ENCODE measurements around the gene FBXO9.

Gene FBXO9

DNA sequence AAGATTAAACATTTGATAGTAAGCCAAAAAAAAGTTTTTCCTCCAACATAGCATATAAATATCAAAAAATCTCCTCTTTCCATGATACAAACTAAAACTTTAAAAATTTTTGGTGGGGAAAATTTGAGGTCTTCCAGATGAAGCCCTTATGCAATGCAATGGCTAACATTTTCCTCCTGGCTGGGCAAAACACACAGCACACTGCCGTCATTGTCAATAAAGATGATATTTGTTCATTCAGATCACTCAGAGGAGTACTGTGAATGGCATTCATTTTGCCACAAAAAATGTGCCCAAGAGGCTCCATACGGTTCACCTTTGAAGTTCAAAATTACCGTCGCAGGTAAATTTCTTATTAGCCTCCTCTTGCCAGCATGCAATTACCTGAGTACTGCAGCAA is 33.9 kb upstream of the FBXO9 start:
- Histone ChIP-seq H3K36me3 (ENCODE audit: insufficient read depth, low read length) (peaks cover 5% of the 10 kb centered on the region; the same call in 1 of the 2 replicates), H3K4me1 (ENCODE audit: control insufficient read depth, insufficient read depth, low read length, unreplicated experiment) (peaks cover 19% of the 10 kb centered on the region), H3K27me3 (ENCODE audit: insufficient read depth, low read length) (no peaks in the 10 kb centered on the region), H2AFZ (ENCODE audit: low read length, unreplicated experiment) (no peak overlapping the region), H3K27ac (ENCODE audit: low read depth, low read length) (no peak overlapping the region), H3K79me2 (ENCODE audit: control insufficient read depth, insufficient read depth, low read length, unreplicated experiment) (no peaks in the 10 kb centered on the region), H3K4me3 (ENCODE audit: low read depth, low read length) (no peak overlapping the region)

DNA sequence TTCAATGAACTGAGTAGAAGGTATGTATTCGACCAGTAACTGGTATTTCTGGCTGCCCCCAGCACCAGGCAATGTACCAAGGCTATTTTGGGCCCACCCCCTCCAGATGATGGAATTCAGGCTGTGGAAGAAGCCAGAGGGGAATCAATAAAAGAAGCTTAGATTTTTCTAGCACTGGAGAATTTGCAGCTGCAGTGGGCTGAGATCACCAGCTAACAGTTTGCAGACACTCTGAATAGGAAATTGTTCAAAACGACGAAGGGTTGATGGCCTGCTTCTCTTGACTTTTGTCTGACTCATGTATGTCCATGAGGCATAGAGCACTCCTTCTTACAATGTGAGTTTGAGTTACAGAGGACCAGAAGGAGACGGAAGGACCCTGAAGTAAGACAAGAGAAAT is 32.4 kb upstream of the FBXO9 start:
- Histone ChIP-seq H3K4me3 (ENCODE audit: low read depth, low read length) (no peak overlapping the region), H3K27ac (ENCODE audit: low read depth, low read length) (no peak overlapping the region), H3K79me2 (ENCODE audit: control insufficient read depth, insufficient read depth, low read length, unreplicated experiment) (no peaks in the 10 kb centered on the region), H3K27me3 (ENCODE audit: insufficient read depth, low read length) (no peaks in the 10 kb centered on the region), H3K36me3 (ENCODE audit: insufficient read depth, low read length) (peaks cover 5% of the 10 kb centered on the region; the same call in 1 of the 2 replicates), H2AFZ (ENCODE audit: low read length, unreplicated experiment) (no peak overlapping the region), H3K4me1 (ENCODE audit: control insufficient read depth, insufficient read depth, low read length, unreplicated experiment) (peaks cover 19% of the 10 kb centered on the region)

DNA sequence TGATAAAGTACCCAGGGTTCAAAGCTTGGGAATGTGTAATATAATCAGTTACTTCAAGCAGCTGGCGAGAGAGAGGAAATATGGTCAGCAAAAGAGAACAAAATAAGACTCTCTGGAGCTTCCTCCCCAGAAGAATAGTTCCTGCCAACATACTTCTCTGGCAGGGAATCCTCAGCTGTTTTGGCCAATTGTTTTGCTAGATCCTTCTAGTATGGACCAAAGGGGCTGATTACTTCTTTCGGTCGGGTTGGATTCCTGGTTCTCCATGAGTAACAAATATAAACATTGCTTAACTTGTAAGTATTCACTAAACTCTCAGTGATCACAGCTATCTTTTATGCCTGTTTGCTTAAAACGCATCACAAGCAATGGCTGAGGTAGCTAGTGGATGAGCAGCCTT is 31.4 kb upstream of the FBXO9 start:
- H3K4me3 ChIP-seq (ENCODE audit: low read depth, low read length): no peak overlapping the region
- H3K36me3 ChIP-seq (ENCODE audit: insufficient read depth, low read length): peaks cover 5% of the 10 kb centered on the region; the same call in 1 of the 2 replicates
- 0 out of 2 replicates have a peak overlapping the region, but pooled peaks have one; percentile 0 for H3K27ac ChIP-seq (ENCODE audit: low read depth, low read length)
- no peaks in the 10 kb centered on the region for H3K79me2 ChIP-seq (ENCODE audit: control insufficient read depth, insufficient read depth, low read length, unreplicated experiment)
- no peaks in the 10 kb centered on the region for H3K27me3 ChIP-seq (ENCODE audit: insufficient read depth, low read length)
- peaks cover 19% of the 10 kb centered on the region for H3K4me1 ChIP-seq (ENCODE audit: control insufficient read depth, insufficient read depth, low read length, unreplicated experiment)
- H2AFZ ChIP-seq (ENCODE audit: low read length, unreplicated experiment): no peak overlapping the region

DNA sequence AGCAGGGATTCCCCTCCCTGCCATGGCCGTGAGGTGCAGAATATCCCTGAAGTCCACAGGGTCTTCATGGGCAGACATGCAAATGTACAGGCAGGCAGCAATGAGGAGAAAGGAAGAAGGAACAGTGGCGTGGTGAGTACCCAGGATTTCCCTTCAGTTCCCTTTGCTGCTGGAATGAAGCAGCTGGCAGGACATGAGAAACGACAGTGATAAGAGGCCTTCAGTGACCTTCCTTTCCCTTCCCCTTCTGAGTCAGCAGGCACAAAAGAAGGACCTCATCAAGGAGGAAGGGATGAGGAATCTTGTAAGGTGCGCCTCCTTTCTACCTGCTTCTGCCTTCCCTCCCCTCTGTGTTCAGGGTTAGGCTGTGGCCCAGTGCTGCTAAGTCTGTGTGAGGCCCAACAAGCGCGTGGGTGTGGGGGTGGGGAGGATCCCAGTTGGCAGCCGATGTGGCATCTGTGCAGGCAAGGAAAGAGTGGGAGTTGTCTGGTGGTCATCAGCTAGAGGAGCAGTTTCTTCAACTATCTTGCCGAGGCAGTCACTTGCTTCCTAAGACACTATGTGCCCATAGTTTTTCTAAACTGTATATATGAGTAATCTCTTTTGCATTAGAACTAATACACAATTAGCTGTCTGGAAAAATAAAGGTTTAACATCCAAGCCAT is 29.5 kb upstream of the FBXO9 start:
- peaks cover 15% of the 10 kb centered on the region for H3K36me3 ChIP-seq (ENCODE audit: insufficient read depth, low read length)

DNA sequence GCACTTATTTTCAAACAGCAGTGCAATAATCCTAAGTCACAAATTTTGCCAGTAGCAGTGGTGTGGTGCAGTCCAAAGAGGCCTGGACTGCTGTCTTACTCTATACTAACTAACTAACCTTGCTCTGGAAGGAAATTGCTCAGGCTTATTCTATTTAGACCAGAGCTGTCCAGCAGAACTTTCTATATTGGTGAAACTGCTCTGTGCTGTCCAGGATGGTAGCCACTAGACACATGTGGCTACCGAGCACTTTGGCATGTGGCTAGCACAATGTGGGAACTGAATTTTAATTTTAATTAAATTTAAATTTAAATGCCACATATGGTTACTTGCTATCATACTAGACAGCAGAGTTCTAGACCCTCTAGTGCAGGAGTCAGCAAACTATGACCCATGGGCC is 27.1 kb upstream of the FBXO9 start:
- Histone ChIP-seq H3K27me3 (ENCODE audit: insufficient read depth, low read length) (no peaks in the 10 kb centered on the region), H3K79me2 (ENCODE audit: control insufficient read depth, insufficient read depth, low read length, unreplicated experiment) (no peaks in the 10 kb centered on the region), H3K4me1 (ENCODE audit: control insufficient read depth, insufficient read depth, low read length, unreplicated experiment) (peaks cover 39% of the 10 kb centered on the region), H3K27ac (ENCODE audit: low read depth, low read length) (no peak overlapping the region), H3K4me3 (ENCODE audit: low read depth, low read length) (no peak overlapping the region), H3K36me3 (ENCODE audit: insufficient read depth, low read length) (peaks cover 20% of the 10 kb centered on the region), H2AFZ (ENCODE audit: low read length, unreplicated experiment) (no peak overlapping the region)

More for the DNA sequence above, 29.5 kb upstream of the FBXO9 start:
- Histone ChIP-seq H3K4me3 (ENCODE audit: low read depth, low read length) (no peak overlapping the region), H2AFZ (ENCODE audit: low read length, unreplicated experiment) (no peak overlapping the region), H3K79me2 (ENCODE audit: control insufficient read depth, insufficient read depth, low read length, unreplicated experiment) (no peaks in the 10 kb centered on the region), H3K27ac (ENCODE audit: low read depth, low read length) (no peak overlapping the region), H3K27me3 (ENCODE audit: insufficient read depth, low read length) (no peaks in the 10 kb centered on the region), H3K4me1 (ENCODE audit: control insufficient read depth, insufficient read depth, low read length, unreplicated experiment) (peaks cover 19% of the 10 kb centered on the region)

DNA sequence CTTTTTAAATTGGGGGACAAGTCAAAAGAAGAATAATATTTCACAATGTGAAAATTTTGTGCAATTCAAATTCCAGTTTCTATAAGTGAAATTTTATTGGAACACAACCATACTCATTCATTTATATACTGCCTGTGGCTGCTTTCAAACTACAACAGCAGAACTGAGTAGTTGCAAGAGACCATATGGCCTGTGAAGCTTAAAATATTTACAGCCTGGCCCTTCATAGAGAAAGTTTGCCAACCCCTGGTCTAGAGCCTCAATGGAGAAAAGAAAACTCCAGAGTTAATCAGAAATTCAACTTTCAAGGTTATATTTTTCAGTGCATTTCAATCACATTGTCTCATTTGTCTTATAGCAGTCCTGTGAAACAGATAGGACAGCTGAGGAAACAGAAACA is 26.6 kb upstream of the FBXO9 start:
- Histone ChIP-seq H3K4me3 (ENCODE audit: low read depth, low read length) (no peak overlapping the region), H3K79me2 (ENCODE audit: control insufficient read depth, insufficient read depth, low read length, unreplicated experiment) (no peaks in the 10 kb centered on the region), H3K36me3 (ENCODE audit: insufficient read depth, low read length) (peaks cover 20% of the 10 kb centered on the region), H3K4me1 (ENCODE audit: control insufficient read depth, insufficient read depth, low read length, unreplicated experiment) (peaks cover 39% of the 10 kb centered on the region), H3K27me3 (ENCODE audit: insufficient read depth, low read length) (no peaks in the 10 kb centered on the region), H3K27ac (ENCODE audit: low read depth, low read length) (no peak overlapping the region), H2AFZ (ENCODE audit: low read length, unreplicated experiment) (no peak overlapping the region)

DNA sequence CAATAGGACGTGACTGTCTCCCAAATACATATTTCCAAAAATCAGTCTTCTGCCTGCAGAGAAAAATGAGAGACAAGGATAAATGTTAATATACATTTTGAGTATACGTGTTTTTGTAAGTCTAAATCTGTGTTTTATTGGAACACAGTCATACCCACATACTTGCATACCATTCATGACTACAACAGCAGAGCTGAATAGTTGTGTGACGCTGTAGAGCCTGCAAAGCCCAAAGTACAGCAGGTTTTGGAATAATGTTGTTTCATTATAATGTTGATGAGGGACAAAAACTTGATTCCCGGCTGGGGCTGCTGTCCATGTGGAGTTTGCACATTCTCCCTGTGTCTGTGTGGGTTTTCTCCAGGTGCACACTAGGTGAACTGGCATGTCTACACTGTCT is 23.8 kb upstream of the FBXO9 start:
- H3K4me1 ChIP-seq (ENCODE audit: control insufficient read depth, insufficient read depth, low read length, unreplicated experiment): peaks cover 39% of the 10 kb centered on the region
- H2AFZ ChIP-seq (ENCODE audit: low read length, unreplicated experiment): no peak overlapping the region
- H3K79me2 ChIP-seq (ENCODE audit: control insufficient read depth, insufficient read depth, low read length, unreplicated experiment): no peaks in the 10 kb centered on the region
- peak overlapping the region; percentile 88 for H3K27ac ChIP-seq (ENCODE audit: low read depth, low read length)
- H3K4me3 ChIP-seq (ENCODE audit: low read depth, low read length): 0 out of 2 replicates have a peak overlapping the region, but pooled peaks have one; percentile 23
- H3K27me3 ChIP-seq (ENCODE audit: insufficient read depth, low read length): no peaks in the 10 kb centered on the region
- H3K36me3 ChIP-seq (ENCODE audit: insufficient read depth, low read length): peaks cover 15% of the 10 kb centered on the region

DNA sequence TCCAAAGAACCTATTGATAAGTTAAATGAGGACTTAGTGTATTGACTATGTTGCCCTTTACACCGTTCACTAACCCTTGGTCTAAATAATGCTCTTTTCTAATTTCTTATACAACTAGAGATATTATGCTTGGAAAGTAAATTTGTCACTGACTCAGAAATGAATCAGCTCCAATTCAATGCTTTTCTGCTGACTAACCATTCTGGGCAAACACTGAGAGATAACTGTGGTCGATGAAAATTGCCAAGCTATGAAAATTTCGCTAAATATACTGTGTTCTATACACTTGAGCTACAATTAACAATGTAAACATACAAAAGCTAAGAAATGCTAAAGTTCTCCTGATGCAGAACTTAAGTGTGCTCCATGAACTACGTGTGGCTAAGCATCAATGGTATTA is 23.1 kb upstream of the FBXO9 start:
- no peak overlapping the region for H2AFZ ChIP-seq (ENCODE audit: low read length, unreplicated experiment)
- peaks cover 15% of the 10 kb centered on the region for H3K36me3 ChIP-seq (ENCODE audit: insufficient read depth, low read length)
- H3K4me3 ChIP-seq (ENCODE audit: low read depth, low read length): peak overlapping the region; percentile 38
- H3K27me3 ChIP-seq (ENCODE audit: insufficient read depth, low read length): no peaks in the 10 kb centered on the region
- peaks cover 5% of the 10 kb centered on the region for H3K79me2 ChIP-seq (ENCODE audit: control insufficient read depth, insufficient read depth, low read length, unreplicated experiment)
- peak overlapping the region; percentile 88 for H3K27ac ChIP-seq (ENCODE audit: low read depth, low read length)
- H3K4me1 ChIP-seq (ENCODE audit: control insufficient read depth, insufficient read depth, low read length, unreplicated experiment): peaks cover 39% of the 10 kb centered on the region

DNA sequence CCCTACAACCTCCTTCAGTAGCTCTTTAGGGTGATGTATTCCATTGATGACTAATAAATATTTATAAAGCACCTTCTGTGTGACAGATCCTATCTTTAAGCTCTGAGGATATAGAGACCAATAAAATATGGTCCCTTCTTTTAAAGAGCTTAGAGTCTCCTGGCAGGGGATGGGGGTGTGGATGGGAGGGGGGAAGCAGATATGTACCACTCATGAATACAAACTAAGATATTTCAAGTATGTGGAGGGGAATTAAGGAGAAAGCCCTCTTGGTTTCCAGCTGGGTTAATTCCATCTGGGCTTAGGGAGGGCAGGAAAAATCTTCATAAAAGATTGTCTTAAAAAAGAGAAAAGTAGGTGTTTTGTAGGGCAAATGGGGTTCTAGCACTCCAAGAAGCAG is 21.6 kb upstream of the FBXO9 start:
- Histone ChIP-seq H3K27me3 (ENCODE audit: insufficient read depth, low read length) (no peaks in the 10 kb centered on the region), H3K27ac (ENCODE audit: low read depth, low read length) (peak overlapping the region; percentile 74), H3K79me2 (ENCODE audit: control insufficient read depth, insufficient read depth, low read length, unreplicated experiment) (peaks cover 7% of the 10 kb centered on the region), H3K36me3 (ENCODE audit: insufficient read depth, low read length) (peaks cover 15% of the 10 kb centered on the region), H3K4me3 (ENCODE audit: low read depth, low read length) (peak overlapping the region; percentile 48), H3K4me1 (ENCODE audit: control insufficient read depth, insufficient read depth, low read length, unreplicated experiment) (peaks cover 51% of the 10 kb centered on the region), H2AFZ (ENCODE audit: low read length, unreplicated experiment) (no peak overlapping the region)

DNA sequence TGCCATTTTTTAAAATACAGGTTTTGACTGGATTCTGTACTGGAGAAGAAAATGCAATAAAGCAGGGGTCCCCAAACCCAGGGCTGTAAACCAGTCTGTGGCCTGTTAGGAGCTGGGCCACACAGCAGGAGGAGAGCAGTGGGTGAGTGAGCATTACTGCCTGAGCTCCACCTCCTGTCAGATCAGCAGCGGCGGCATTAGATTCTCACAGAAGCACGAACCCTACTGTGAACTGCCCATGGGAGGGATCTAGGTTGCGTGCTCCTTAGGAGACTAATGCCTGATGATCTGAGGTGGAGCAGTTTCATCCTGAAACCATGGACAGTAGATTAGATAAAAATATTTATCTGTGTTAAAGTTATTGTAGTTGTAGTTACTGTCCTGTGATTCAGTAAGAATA is 21.1 kb upstream of the FBXO9 start:
- H3K79me2 ChIP-seq (ENCODE audit: control insufficient read depth, insufficient read depth, low read length, unreplicated experiment): peaks cover 7% of the 10 kb centered on the region
- peaks cover 15% of the 10 kb centered on the region for H3K36me3 ChIP-seq (ENCODE audit: insufficient read depth, low read length)
- peak overlapping the region; percentile 48 for H3K4me3 ChIP-seq (ENCODE audit: low read depth, low read length)
- H3K27me3 ChIP-seq (ENCODE audit: insufficient read depth, low read length): no peaks in the 10 kb centered on the region
- H2AFZ ChIP-seq (ENCODE audit: low read length, unreplicated experiment): no peak overlapping the region
- peak overlapping the region; percentile 74 for H3K27ac ChIP-seq (ENCODE audit: low read depth, low read length)
- H3K4me1 ChIP-seq (ENCODE audit: control insufficient read depth, insufficient read depth, low read length, unreplicated experiment): peaks cover 56% of the 10 kb centered on the region

DNA sequence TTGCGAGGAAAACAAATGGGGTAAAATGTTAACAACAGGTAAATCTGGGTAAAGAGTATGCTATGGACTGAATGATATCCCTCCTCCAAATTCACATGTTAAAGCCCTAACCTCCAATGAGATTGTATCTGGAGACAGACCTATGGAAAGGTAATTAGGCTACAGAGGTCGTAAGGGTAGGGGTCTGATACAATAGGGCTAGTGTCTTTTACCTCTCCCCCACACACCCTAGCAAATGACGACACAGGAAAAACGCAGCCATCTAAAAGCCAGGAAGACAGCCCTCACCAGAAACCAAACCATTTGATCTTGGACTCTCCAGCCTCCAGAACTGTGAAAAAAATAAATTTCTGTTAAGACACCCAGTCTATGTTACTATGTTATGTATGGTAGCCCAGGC is 20.6 kb upstream of the FBXO9 start:
- Histone ChIP-seq H3K27me3 (ENCODE audit: insufficient read depth, low read length) (no peaks in the 10 kb centered on the region), H3K79me2 (ENCODE audit: control insufficient read depth, insufficient read depth, low read length, unreplicated experiment) (peaks cover 7% of the 10 kb centered on the region), H3K27ac (ENCODE audit: low read depth, low read length) (no peak overlapping the region), H3K4me1 (ENCODE audit: control insufficient read depth, insufficient read depth, low read length, unreplicated experiment) (peaks cover 57% of the 10 kb centered on the region), H3K36me3 (ENCODE audit: insufficient read depth, low read length) (peaks cover 14% of the 10 kb centered on the region), H3K4me3 (ENCODE audit: low read depth, low read length) (peak overlapping the region; percentile 48), H2AFZ (ENCODE audit: low read length, unreplicated experiment) (no peak overlapping the region)
